IMR-90 (cell line): Measurements from ENCODE around the gene GLIS1. TPM values are rescaled to one million over a fixed set of nuclear protein-coding genes. Genes with fewer than 3 reads are reported as not detected.

ENCODE experiments used
- ATAC-seq: fragments of 200-7000 bp; cut with Tn5 transposase; 2 replicates; pipeline ENCODE4 v1.9.1; 2020; ENCODE audit warnings: low read depth, mild to moderate bottlenecking, moderate library complexity
- BruUV-seq: library from RNA; stranded (reverse); fragments of 400-500 nt; replicated peaks from 2 replicates; lab custom pipeline; 2021; lab: Mats Ljungman, UMichigan
- CTCF ChIA-PET: fragments of 300-600 bp; formaldehyde crosslinking; extraction: SDS; loops from one replicate; lab custom pipeline; 2021; ENCODE audit warnings: antibody characterized with exemption; lab: Yijun Ruan, JAX
- POLR2A ChIA-PET: fragments of 300-600 bp; sonication (Branson Sonifier 250); formaldehyde crosslinking; loops from one replicate; lab custom pipeline; 2022; ENCODE audit warnings: antibody characterized with exemption; ENCODE audit not compliant: unreplicated experiment; lab: Charles Lee
- DNase-seq: peaks from one replicate; pipeline ENCODE4 v3.0.0; 2013
- H2AFZ ChIP-seq: replicated peaks from 2 replicates; pipeline ENCODE3; 2013; ENCODE audit warnings: low read length, mild to moderate bottlenecking; ENCODE audit not compliant: poor library complexity
- H2AK5ac ChIP-seq: 2 replicates; pipeline ENCODE4 v1.6.1; 2013; ENCODE audit warnings: low read depth, low read length, inconsistent platforms
- H2AK9ac ChIP-seq: replicated peaks from 2 replicates; pipeline ENCODE3; 2013; ENCODE audit warnings: mild to moderate bottlenecking, low read depth, low read length, moderate library complexity; ENCODE audit not compliant: poor library complexity
- H2BK120ac ChIP-seq: 2 replicates; pipeline ENCODE4 v1.6.1; 2013; ENCODE audit warnings: low read depth, low read length, inconsistent platforms
- H2BK15ac ChIP-seq: 3 replicates; pipeline ENCODE4 v1.6.1; 2013; ENCODE audit warnings: low read depth, low read length, inconsistent platforms
- H2BK20ac ChIP-seq: 2 replicates; pipeline ENCODE4 v1.6.1; 2013; ENCODE audit warnings: low read depth, mild to moderate bottlenecking, inconsistent platforms, low read length, moderate library complexity
- H2BK5ac ChIP-seq: 2 replicates; pipeline ENCODE4 v1.6.1; 2013; ENCODE audit warnings: mild to moderate bottlenecking, low read depth, low read length, inconsistent platforms; ENCODE audit not compliant: poor library complexity, severe bottlenecking
- H3K14ac ChIP-seq: replicated peaks from 2 replicates; pipeline ENCODE4 v1.6.1; 2013; ENCODE audit warnings: low read depth, low read length, inconsistent platforms
- H3K18ac ChIP-seq: 2 replicates; pipeline ENCODE4 v1.6.1; 2013; ENCODE audit warnings: low read depth, low read length, control low read depth
- H3K23ac ChIP-seq: 2 replicates; pipeline ENCODE4 v1.6.1; 2013; ENCODE audit warnings: low read depth, low read length, inconsistent platforms
- H3K27ac ChIP-seq: 2 replicates; pipeline ENCODE4 v1.5.1; 2013; ENCODE audit warnings: mild to moderate bottlenecking, control low read depth, low read length; ENCODE audit not compliant: insufficient read depth
- H3K27me3 ChIP-seq: 2 replicates; pipeline ENCODE4 v1.6.1; 2013; ENCODE audit warnings: low read length; ENCODE audit not compliant: control insufficient read depth, insufficient read depth
- H3K36me3 ChIP-seq: 2 replicates; pipeline ENCODE4 v1.6.1; 2013; ENCODE audit warnings: low read length, mixed read lengths; ENCODE audit not compliant: control insufficient read depth, insufficient read depth
- H3K4ac ChIP-seq: 2 replicates; pipeline ENCODE4 v1.6.1; 2013; ENCODE audit warnings: low read depth, low read length, inconsistent platforms
- H3K4me1 ChIP-seq: 2 replicates; pipeline ENCODE4 v1.6.1; 2013; ENCODE audit warnings: low read length, mixed read lengths; ENCODE audit not compliant: control insufficient read depth, insufficient read depth
- H3K4me2 ChIP-seq: 2 replicates; pipeline ENCODE4 v1.6.1; 2013; ENCODE audit warnings: low read depth, mild to moderate bottlenecking, control low read depth, low read length, moderate library complexity
- H3K4me3 ChIP-seq: 2 replicates; pipeline ENCODE4 v1.5.1; 2013; ENCODE audit warnings: low read depth, mild to moderate bottlenecking, control low read depth, low read length, moderate library complexity; ENCODE audit not compliant: insufficient read depth
- H3K56ac ChIP-seq: 2 replicates; pipeline ENCODE4 v1.6.1; 2013; ENCODE audit warnings: low read length, inconsistent platforms; ENCODE audit not compliant: insufficient read depth; ENCODE audit errors: extremely low read depth
- H3K79me1 ChIP-seq, 2 experiments: 2 replicates each; pipeline ENCODE4 v1.6.1; 2013; ENCODE audit warnings: low read length in 2 of 2, inconsistent platforms in 1 of 2, low read depth in 1 of 2
- H3K9ac ChIP-seq: 2 replicates; pipeline ENCODE4 v1.6.1; 2013; ENCODE audit warnings: low read depth, low read length, control low read depth
- H3K9me1 ChIP-seq: 2 replicates; pipeline ENCODE4 v1.6.1; 2013; ENCODE audit warnings: low read length, inconsistent platforms; ENCODE audit not compliant: insufficient read depth
- H3K9me3 ChIP-seq: 2 replicates; pipeline ENCODE4 v1.6.1; 2013; ENCODE audit warnings: low read length; ENCODE audit not compliant: control insufficient read depth, insufficient read depth
- H4K20me1 ChIP-seq: 2 replicates; pipeline ENCODE4 v1.6.1; 2013; ENCODE audit warnings: low read length, inconsistent platforms; ENCODE audit not compliant: insufficient read depth
- H4K5ac ChIP-seq: 2 replicates; pipeline ENCODE4 v1.6.1; 2013; ENCODE audit warnings: mild to moderate bottlenecking, low read depth, low read length, control low read depth
- H4K8ac ChIP-seq, 2 experiments: 2 replicates each; pipeline ENCODE4 v1.6.1; 2013; ENCODE audit warnings: low read depth in 2 of 2, low read length in 2 of 2, control low read depth in 1 of 2, inconsistent platforms in 1 of 2
- H4K91ac ChIP-seq: 2 replicates; pipeline ENCODE4 v1.6.1; 2013; ENCODE audit warnings: low read depth, low read length, inconsistent platforms; ENCODE audit not compliant: insufficient read depth
- ELK1 ChIP-seq: fragments of 150-350 bp; IDR thresholded peaks from 2 replicates; pipeline ENCODE4 v1.6.1; 2016; ENCODE audit warnings: low read depth, mild to moderate bottlenecking, low read length, moderate library complexity, borderline replicate concordance
- WGBS, 2 experiments: methylation state at CpG; one replicate each; pipeline versions ENCODE4 v1.1.5 to v1.1.7; 2013; ENCODE audit warnings: missing lambda C conversion rate in 2 of 2; ENCODE audit not compliant: insufficient read length in 1 of 2; ENCODE audit errors: extremely low coverage in 2 of 2; 5-methylcytosine and 5-hydroxymethylcytosine counted together
- dilution Hi-C: fragments of 300-500 bp; cut with HindIII; formaldehyde crosslinking; loops from one replicate; pipeline ENCODE4 v1.14.3; 2018; ENCODE audit warnings: low sequenced_read_pairs; ENCODE audit not compliant: unreplicated experiment
- in situ Hi-C: fragments of 300-500 bp; cut with MboI; formaldehyde crosslinking; loops from 3 replicates; pipeline ENCODE4 v1.14.3; 2019; ENCODE audit warnings: low sequenced_read_pairs, inconsistent platforms, mixed read lengths
- intact Hi-C: fragments of 100-400 bp; cut with micrococcal nuclease; formaldehyde crosslinking; loops from 2 replicates; pipeline ENCODE4 v1.10.0; 2022
- polyA plus RNA-seq, 3 experiments: library from polyadenylated mRNA; depleted of rRNA; stranded (reverse); fragments of >200 nt; gene quantifications; 2 replicates each; pipeline ENCODE4 v1.2.3, GENCODE V29; 2012; ENCODE audit warnings: low replicate concordance in 1 of 3
- total RNA-seq: library from RNA; depleted of rRNA; stranded (reverse); fragments of >200 nt; gene quantifications from 2 replicates; pipeline ENCODE4 v1.2.3, GENCODE V29; 2012

GLIS1 gene
- total and polyA plus RNA-seq, 2 of the 4 experiments (the other 2 are of a cell fraction), result 0.18 to 2.3 TPM

GRCh38 chr1:53672785-53673184, 66.2 kb downstream of the GLIS1 start:
- no peak overlapping the region for H3K18ac ChIP-seq
- no peak for DNase-seq
- H3K14ac ChIP-seq, result no peak overlapping the region
- no peak overlapping the region for H4K5ac ChIP-seq
- no peaks in the 10 kb centered on the region for H3K27me3 ChIP-seq
- H4K91ac ChIP-seq, result no peak overlapping the region
- H3K4me2 ChIP-seq, result no peak overlapping the region
- no peak overlapping the region for H4K8ac ChIP-seq
- no peaks in the 10 kb centered on the region for H3K9me3 ChIP-seq
- intact Hi-C loops, result no loop called here
- ChIA-PET CTCF (no interaction called here), POLR2A (no interaction called here)
- dilution Hi-C loops, result no loop called here
- H3K4me3 ChIP-seq, result no peak overlapping the region
- no peak overlapping the region for H3K23ac ChIP-seq
- TF ChIP-seq ELK1, result no peak
- no peak overlapping the region for H3K4ac ChIP-seq
- no peak overlapping the region for H2BK20ac ChIP-seq
- H3K9ac ChIP-seq, result no peak overlapping the region
- peaks cover 2% of the 10 kb centered on the region for H3K4me1 ChIP-seq
- peaks cover 3% of the 10 kb centered on the region; the same call in 1 of the 2 replicates for H3K36me3 ChIP-seq
- H2BK120ac ChIP-seq, result no peak overlapping the region
- no TSS peak for BruUV-seq
- no peak overlapping the region for H3K27ac ChIP-seq
- in situ Hi-C loops, result no loop called here
- H2BK5ac ChIP-seq, result no peak overlapping the region
- peaks cover 4% of the 10 kb centered on the region; the same call in 1 of the 2 replicates for H3K9me1 ChIP-seq
- WGBS, 2 experiments, result 87% methylated on average over 3 of the region's 9 CpGs; no CpG with 5 or more reads in 1 of the 2 experiments
- no peak overlapping the region for H3K56ac ChIP-seq
- no peak overlapping the region for H2AK9ac ChIP-seq
- no peak for ATAC-seq
- no peak overlapping the region for H2BK15ac ChIP-seq
- no peak overlapping the region for H2AFZ ChIP-seq
- H3K79me1 ChIP-seq, result peaks cover 4 to 5% of the 10 kb centered on the region in 2 experiments; a peak in 2 of 4 replicates
- H4K20me1 ChIP-seq, result peaks cover 4% of the 10 kb centered on the region; the same call in 1 of the 2 replicates
- no peak overlapping the region for H2AK5ac ChIP-seq
